ENCODE measurements around the gene GALNT17.
"Not testable (repeated sequence)": the region's sequence is repeated elsewhere in the genome, so short reads cannot be mapped to it uniquely, and the experiment has no call there.

GALNT17 gene

GRCh38 chr7:71712653-71713180 lies 580.8 kb downstream of the GALNT17 start:
- H3K4me3 ChIP-seq (ENCODE audit: low read depth, low read length), result no peak overlapping the region

GRCh38 chr7:71716690-71717089 lies 584.7 kb downstream of the GALNT17 start:
- no peak overlapping the region for H3K4me3 ChIP-seq (ENCODE audit: low read depth, low read length)

- H3K4me3 ChIP-seq (ENCODE audit: low read depth, low read length), result no peak overlapping the region
These were observed 586.6 kb downstream of the GALNT17 start for GRCh38 chr7:71718563-71718962.

DNA sequence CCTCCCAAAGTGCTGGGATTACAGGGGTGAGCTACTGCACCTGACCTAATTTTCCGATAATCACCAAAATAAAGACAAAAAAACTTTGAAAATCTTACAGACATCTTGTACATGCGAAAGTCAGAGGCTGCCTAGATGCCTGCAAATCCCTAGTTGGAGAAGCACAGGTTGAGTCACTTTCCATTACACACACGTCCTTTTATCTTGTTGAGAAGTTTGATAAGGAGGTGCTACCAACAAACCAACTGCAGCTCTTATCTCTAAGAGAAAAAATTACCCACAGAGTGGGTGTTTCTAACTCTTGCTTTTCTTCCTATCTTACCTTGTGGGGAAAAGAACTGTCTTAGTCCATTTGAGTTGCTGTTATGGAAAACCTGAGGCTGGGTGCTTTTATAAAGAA lies 589.8 kb downstream of the GALNT17 start:
- no peak overlapping the region for H3K4me3 ChIP-seq (ENCODE audit: low read depth, low read length)

- H3K4me3 ChIP-seq (ENCODE audit: low read depth, low read length), result no peak overlapping the region
These were observed 591.9 kb downstream of the GALNT17 start for GRCh38 chr7:71723859-71724258.

DNA sequence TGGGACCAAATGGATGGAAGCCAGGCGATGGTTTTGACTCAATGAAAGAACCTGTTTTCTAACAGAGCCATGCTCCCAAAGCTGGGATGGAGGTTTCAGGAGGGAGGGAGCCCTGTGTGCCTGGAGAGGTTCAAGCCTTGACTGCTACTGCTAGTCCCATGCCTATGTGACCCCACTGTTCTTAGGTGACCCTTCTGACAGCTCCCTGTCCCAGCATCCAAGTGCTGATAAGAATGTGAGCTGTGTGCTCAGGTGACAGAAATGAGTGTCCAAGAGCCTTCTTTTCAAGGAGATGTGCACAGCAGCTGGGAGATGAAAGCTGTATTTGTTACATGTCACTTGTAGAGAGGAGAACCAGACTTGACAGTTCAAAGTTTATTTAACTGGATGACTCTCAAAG lies 595.4 kb downstream of the GALNT17 start:
- no peak overlapping the region for H3K4me3 ChIP-seq (ENCODE audit: low read depth, low read length)

GRCh38 chr7:71731740-71732139 lies 599.8 kb downstream of the GALNT17 start:
- H3K4me3 ChIP-seq (ENCODE audit: low read depth, low read length), result no peak overlapping the region

- H3K4me3 ChIP-seq (ENCODE audit: low read depth, low read length), result peak overlapping the region; percentile 39
These were observed 601.3 kb downstream of the GALNT17 start for GRCh38 chr7:71733107-71733870.

- H3K4me3 ChIP-seq (ENCODE audit: low read depth, low read length), result no peak overlapping the region
These were observed 604.1 kb downstream of the GALNT17 start for GRCh38 chr7:71735961-71736556.

- H3K4me3 ChIP-seq (ENCODE audit: low read depth, low read length), result not testable (repeated sequence)
These were observed 606.1 kb downstream of the GALNT17 start for GRCh38 chr7:71737931-71738540.

- H3K4me3 ChIP-seq (ENCODE audit: low read depth, low read length), result no peak overlapping the region
These were observed 607.7 kb downstream of the GALNT17 start for GRCh38 chr7:71739520-71740173.

GRCh38 chr7:71740174-71740560 lies 608.2 kb downstream of the GALNT17 start:
- no peak overlapping the region for H3K4me3 ChIP-seq (ENCODE audit: low read depth, low read length)

DNA sequence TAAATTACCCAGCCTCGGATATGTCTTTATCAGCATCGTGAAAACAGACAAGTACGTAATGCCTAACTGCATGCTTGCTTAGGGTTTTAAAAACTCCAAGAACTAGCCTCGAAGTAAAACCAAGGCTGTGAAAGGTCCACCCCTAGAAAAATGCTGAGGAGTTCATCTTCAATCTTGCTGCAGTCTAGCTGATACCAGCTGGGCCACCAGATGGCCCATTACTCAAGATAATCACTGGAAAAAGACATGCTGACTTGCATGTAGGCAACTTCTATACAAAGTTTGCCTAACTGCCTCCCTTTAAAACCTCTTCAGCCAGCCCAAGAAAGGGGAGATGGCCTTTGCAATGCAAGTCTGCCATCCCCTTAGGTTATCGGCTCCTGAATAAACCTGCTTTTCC lies 614.1 kb downstream of the GALNT17 start:
- no peak overlapping the region for H3K4me3 ChIP-seq (ENCODE audit: low read depth, low read length)

DNA sequence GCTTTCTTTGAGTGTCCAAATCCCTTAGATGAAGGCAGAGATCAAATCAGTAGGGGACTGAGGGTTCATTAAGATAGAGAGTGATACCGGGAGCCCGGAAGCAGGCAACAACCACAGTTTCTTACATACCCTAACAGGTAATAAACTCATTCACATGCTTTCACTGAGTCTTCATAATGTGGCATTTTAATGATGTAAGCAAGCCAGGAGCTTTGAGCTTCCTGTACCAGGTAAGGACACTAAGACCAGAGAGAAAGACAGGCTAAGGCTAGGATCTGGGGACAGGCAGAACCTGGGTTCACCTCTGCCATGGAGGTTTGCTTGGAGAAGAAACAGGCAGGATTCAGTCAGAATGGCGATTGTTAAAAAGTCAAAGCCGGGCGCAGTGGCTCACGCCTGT lies 618.3 kb downstream of the GALNT17 start:
- no peak overlapping the region for H3K4me3 ChIP-seq (ENCODE audit: low read depth, low read length)

DNA sequence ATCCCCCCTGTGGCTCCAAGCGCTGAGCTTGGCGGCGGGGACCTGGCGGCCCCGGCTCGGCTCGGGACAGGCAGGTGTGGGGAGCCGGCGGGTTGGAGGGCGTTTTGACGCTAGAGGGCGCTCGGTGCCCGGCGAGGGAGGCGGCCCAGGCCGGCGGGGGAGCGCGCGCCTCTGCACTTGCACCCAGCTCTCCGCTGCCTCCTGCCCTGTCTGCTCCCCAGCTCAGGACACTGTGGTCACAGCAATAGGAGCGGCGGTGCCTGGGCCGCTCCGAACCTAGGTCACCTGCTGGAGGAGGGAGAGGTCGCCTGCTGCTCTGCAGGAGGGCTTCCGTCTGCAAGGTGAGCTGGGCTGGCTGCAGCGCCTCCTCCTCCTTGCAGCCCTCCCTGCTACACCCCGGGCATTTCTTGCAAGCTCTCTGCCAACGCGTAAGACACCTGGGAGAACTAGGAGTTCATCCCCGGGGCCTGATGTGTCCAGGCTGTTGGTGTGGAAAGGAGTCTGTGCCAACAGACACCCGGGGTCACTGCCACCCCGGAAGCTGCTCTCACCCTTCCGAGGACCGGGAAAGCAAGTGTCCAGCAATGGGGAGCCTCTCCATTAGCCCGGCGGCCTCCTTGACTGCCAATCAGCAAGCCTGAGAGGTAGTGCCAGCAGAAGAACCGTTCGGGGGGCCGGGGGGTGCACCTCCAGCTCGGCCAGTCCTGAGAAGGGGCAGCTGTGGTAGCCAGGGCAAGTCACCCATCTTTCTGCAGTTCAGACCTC lies 620.4 kb downstream of the GALNT17 start:
- peak overlapping the region; percentile 6 for H3K4me3 ChIP-seq (ENCODE audit: low read depth, low read length)

- no peak overlapping the region for H3K4me3 ChIP-seq (ENCODE audit: low read depth, low read length)
These were observed 621.3 kb downstream of the GALNT17 start for GRCh38 chr7:71753236-71753635.

DNA sequence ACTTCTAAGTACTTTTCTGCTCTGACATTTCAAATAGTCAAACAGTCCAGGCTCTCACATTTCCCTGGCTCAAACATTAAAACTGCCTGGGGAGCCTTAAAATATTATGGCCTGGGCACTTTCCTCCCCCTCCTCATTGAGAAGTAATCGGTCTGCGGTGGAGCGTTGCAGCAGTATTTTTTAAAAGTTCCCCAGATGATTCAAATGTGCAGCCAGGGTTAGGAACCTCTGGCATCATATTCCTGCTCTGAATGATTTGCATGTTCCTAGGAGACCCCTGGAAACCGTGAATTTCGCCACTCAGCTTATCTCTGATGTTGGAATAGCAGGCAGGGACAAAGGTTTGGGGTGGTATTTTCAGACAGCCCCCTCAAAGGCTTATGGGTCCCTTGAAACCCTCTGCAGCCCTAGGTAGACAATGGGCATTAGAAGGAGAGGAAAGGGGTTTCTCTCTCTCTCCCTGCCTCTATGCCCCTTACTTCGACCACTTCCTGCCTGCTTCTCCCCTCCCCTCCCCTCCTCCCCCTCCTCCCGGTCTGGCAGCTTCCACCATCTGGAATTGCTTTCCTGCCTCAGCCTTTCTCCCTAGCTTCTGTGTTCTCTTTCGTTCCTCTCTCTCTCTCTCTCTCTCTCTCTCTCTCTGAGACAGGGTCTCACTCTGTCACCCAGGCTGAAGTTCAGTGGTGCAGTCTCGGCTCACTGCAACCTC lies 622.2 kb downstream of the GALNT17 start:
- no peak overlapping the region for H3K4me3 ChIP-seq (ENCODE audit: low read depth, low read length)

- no peak overlapping the region for H3K4me3 ChIP-seq (ENCODE audit: low read depth, low read length)
These were observed 622.9 kb downstream of the GALNT17 start for GRCh38 chr7:71754828-71755227.

- no peak overlapping the region for H3K4me3 ChIP-seq (ENCODE audit: low read depth, low read length)
These were observed 629.4 kb downstream of the GALNT17 start for GRCh38 chr7:71761336-71761735.
